Hematopoietic multipotent progenitor cell treated with erythropoietin and hydrocortisone succinate and interleukin-3 and kit ligand, for 6 days (in vitro differentiated cells): Measurements from ENCODE around the gene DDX1.
"Not testable (repeated sequence)": the region's sequence is repeated elsewhere in the genome, so short reads cannot be mapped to it uniquely, and the experiment has no call there.

Experiments
- DNase-seq: peaks from one replicate; pipeline ENCODE4 v3.0.0-alpha.2; 2015

The DDX1 gene

DNA sequence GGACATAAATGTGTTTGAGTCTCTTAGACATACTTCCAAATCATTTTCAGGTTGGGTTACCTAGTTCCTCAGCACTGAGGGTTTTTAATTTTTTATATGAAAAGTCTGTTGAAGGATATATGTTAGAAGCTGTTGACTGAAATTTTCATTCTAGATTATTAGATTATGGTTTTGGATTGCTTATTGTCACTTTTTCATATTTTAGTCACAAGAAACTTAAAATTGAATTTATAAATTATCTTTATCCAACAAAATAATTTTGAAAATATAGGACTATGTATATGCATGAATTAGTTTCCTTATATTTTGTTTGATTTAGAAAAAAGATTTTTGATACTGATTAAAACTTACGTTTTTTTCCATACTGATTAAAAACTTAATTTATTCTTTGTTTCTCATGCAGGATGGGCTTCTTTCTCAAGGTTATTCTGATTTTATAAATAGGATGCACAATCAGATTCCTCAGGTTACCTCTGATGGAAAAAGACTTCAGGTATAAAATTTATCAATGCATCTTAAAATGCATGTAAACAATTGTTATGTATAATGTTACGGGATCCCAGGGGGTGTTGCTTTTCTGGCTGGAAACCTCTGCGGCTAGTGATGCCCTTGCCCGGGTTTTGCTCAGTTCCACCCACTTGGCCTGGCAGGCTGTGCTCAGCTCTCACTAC is 26.2 kb downstream of the DDX1 start:
- DNase-seq: no peak

DNA sequence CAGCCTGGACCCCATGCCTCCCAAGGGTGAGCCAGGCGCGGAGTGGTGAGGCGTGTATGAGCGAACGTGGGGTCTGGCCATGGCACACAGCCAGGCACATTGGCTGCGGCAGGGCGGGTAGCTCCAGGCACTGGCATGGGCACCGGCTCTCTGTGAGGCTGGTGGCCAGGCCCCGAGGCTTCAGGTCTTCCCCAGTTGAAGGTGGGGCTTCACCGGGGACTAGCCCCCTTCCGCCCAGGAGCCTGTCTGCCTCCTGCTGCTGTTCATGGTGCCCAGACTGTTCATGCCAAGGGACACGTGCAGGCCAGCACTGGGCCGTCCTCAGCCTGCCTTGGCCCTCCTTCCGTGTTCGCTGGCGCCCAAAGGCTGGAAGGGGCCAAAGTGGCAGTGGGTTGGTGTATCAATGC is 26.8 kb downstream of the DDX1 start:
- DNase-seq: no peak

DNA sequence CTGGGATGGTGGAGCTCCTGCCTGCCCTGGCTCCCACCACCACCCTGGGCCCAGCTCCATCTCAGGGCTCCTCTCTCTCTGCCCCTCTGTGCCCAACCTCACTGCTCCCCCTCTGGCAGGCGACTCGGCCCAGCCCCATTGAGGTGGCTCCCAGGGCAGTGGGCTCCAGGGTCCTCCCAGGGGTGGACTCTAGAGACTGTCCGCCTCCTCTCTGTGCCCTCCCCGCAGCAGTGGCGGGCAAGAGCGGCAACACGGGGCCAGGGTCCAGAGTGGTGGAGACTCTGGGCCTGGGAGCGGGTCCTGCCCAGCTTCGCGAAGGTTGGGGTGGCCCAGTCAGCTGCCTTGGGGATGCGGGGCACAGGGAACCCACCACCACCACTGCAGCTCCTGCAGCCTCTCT is 27.4 kb downstream of the DDX1 start:
- DNase-seq: no peak

DNA sequence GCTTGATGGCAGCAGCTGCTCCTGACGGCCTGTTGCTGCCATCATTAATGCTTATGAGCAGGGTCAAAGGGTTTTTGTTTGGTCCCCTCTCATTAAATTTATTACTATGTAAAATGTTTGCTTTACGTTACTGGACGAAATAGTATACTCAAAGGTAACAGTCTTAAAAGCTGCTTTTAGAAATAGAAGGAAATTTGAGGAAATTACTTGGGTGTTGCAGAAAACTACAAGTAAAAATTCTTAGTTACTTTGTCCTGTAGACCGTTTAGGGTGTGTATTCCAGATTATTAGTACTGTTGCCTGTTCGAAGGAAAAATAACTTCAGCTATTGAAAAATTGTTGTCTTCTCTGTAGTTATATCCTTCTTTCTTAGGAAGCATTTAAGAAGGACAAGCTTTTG is 27.8 kb downstream of the DDX1 start:
- DNase-seq: no peak

DNA sequence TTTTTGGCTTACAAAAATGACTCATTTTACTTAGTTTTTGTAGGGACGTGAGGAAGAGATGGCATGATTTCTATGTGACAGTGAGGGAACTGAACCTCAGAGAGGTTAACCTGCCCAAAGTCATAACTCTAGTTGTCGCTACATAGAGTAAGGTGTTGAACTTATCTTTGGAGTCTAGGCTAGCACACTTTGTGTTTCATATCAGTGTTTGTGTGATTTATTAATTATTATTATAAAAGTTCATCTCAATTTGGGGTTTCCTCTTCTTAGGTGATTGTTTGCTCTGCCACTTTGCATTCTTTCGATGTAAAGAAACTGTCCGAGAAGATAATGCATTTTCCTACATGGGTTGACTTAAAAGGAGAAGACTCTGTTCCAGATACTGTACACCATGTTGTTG is 28.3 kb downstream of the DDX1 start:
- no peak for DNase-seq

DNA sequence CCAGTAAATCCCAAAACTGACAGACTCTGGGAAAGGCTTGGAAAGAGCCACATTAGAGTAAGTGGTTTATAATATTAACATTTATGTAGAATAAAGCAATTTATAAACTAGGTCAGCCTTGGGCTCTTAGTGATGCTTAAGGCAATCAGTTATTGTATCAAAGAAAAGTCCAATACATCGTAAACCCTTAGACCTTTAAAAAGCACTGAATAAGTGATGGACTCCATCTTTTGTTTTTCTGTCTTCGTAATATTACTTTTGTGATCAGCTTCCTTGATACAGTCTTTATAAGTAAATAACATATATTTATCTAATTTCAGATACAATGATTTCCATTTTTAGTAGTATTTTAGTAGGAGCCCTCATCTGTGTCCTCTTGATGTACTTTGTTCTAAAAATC is 28.7 kb downstream of the DDX1 start:
- no peak for DNase-seq

DNA sequence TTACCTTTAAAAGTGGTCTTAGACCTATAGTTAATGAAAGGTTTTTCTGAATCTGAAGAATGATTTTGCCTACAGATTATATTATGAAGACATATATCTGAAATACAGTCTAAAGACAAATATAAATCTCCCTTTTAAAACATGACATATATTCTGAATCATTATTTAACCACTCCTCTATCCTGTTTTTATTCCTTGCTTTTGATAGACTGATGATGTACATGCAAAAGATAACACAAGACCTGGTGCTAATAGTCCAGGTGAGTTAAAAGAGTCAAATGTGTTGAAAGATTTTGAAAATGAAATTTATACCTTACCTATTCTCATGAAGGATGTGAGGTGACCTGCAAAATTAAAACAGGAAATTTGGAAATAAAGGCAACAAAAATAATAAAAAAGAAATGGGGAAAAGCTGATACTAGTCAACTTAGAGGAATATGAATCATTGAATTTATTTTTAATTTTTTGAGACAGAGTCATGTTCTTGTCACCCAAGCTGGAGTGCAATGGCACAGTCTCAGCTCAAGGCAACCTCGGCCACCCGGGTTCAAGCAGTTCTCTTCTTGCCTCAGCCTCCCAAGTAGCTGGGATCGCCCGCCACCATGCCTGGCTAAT is 29.3 kb downstream of the DDX1 start:
- DNase-seq: no peak

DNA sequence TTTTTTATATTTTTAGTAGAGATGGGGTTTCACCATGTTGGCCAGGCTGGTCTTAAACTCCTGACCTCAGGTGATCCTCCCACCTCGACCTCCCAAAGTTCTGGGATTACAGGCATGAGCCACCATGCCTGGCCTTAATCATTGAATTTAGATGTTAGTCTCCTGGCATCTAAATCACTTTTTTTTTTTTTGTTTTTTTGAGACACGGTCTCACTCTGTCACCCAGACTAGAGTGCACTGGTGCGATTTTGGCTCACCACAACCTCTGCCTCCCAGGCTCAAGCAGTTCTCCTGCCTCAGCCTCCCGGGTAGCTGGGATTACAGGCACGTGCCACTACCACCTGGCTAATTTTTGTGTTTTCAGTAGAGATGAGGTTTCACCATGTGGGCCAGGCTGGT is 29.8 kb downstream of the DDX1 start:
- not testable (repeated sequence) for DNase-seq

DNA sequence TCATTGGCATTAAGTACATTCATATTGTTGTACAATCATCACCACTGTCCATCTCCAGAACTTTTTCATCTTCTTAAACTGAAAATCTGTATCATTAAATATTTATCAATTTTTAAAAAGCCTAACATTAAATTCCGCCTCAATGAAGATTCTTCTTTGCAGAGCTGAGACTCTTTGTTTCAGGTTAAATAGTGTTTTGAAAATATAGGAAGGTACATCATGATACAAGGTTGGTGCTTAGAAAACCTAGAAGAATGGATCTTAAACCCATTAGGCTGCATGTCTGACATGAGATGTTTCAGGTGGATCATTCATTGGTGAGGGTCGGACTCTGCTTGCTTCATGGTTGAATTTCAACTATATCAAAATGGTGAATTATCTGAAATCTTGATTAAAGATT is 30.5 kb downstream of the DDX1 start:
- DNase-seq: no peak

DNA sequence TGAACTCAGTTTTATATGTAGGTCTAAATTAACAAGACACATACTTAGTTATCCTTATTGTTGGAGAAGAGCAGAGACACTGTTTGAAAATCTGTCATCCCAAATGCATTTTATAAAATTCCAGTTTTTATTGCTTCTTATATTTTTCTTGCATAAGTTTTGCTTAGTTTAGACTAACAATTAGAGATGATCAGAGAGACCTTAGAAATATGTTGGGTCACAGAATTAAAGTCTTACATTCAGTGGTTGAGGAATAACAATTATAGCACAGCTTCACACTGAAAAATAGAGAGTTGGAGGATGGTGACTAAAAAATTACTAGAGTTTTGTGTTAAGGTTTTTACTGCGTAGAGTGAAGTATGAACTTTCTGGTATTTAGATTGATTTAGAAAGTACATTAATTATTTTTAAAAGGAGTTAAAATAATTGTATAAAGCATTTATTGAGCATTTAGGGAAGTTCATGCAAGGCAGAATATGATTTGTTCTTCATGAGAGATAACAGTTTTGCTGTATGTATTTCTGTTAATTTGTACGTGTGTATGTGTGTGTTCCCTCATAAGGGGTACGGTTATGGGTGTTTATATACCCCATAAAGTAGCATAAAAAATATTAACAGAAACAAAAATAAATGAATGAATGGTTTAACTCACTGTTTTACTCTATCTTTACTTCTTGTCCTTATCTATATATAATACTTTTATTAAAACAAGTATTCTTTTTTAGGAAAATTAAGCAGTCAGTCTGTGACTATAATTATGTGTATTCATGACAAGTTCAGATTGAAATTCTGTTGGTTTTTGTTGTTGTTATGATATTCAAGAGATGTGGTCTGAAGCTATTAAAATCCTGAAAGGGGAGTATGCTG is 31.2 kb downstream of the DDX1 start:
- no peak for DNase-seq

DNA sequence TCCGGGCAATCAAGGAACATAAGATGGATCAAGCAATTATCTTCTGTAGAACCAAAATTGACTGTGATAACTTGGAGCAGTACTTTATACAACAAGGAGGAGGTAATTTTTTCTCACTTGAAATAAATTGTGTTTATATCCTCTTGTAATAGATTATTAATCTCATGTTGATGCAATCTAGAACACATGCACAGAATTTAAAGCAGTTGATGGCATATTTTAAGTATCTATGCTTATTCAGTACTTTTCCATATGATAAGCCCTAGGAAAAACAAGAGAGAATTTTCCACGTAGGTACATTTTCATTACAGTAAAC is 31.8 kb downstream of the DDX1 start:
- DNase-seq: no peak

DNA sequence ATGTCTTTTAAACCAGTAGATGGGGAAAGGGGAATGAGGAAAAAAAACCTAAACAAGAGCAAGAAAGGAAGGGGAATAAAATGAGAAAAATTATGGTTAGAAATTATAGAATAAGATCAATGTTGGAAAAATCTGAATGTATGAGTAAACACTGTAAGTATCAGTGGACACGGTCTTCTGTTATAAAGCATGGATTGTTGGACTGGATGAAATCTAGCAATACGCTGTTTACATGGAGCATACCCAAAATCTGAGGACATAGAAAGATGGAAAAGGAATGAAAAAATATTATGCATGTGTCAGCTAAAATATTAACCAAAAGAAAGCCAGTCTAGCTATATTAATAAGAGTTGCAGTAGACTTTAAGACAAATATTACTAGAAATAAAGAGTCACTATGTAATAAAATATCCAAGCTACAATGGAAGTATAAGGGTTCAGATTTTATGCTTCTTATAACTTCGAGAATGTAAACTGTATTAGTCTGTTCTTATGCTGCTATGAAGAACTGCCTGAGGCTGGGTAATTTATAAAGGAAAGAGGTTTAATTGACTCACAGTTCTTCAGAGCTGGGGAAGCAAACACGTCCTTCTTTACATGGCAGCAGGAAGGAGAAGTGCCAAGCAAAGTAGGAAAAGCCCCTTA is 32.4 kb downstream of the DDX1 start:
- DNase-seq: no peak

DNA sequence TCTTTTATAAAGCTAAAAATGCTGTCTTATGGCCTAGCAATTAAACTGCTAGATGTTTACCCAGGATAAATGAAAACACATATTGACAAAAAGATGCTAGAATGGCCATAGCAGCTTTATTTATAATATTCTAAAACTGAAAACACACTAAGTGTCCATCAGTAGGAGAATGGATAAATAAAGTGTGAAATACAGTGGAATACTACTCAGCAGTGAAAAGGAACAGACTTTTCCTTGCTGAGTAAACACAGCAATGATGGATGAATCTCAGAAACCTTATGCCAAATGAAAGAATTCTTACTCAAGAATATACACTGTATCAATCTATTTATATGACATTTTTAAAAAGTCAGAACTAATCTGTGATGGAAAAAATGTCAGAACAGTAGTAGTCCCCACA is 33.2 kb downstream of the DDX1 start:
- DNase-seq: no peak

DNA sequence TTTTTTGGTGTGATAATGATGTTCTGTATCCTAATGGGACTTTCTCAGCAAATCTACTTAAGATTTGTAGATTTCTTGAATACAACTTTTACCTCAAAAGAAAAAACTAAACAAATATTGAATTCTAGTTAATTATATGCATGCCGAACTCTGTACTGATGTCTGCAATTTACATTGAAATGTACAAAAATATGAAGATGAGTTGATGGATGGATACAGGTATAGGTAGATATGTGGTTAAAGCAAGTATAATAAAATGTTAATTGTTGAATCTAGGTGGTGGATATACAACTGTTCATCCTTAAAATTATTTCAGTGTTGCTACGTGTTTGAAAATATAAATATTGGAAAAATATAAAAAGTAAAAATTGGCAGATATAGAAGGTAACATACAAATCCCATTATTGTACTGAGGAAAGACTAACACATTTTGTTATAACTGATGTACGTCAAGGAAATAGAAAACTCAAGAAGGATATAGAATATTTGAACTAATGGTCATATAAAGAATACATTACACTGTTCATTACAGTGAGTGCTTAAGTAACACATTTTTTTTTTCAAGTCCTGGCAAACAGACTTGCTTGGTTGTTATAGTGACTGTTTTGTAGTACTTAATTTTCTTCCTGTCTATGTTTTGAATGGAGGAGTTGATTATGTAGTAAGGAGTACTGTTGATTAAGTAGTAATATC is 33.8 kb downstream of the DDX1 start:
- no peak for DNase-seq

DNA sequence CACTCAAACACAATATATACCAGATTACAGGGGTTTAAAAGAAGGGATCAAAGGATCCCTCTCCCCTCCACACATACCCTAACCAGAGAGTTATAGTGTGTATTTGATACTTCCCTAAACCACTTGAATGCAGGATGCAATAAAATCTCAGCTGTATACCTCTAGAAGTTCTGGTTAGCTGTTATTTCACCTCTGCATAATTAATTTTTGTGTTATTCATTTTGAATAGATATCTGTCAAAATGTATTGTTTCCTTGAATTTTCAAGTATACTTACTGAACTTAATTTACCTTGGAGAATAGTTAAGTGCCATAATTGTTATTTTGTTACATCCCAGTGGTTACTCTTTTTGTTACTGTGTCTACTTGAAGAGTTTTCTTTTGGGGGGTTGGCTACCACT is 34.5 kb downstream of the DDX1 start:
- DNase-seq: no peak

DNA sequence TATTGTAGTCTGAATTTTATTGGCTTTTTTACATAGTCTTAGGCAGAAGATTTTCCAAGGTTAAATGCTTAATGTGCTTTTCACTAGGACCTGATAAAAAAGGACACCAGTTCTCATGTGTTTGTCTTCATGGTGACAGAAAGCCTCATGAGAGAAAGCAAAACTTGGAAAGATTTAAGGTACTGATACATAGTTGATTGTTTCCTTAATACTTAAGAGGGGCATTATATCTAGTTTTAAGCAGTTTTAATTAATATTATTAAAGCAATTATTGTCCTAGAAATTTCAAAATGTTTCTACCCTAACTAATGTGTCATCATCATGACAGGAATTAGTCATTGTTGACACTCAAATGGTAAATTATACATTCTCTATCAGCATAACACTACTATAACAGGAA is 35.3 kb downstream of the DDX1 start:
- DNase-seq: no peak

DNA sequence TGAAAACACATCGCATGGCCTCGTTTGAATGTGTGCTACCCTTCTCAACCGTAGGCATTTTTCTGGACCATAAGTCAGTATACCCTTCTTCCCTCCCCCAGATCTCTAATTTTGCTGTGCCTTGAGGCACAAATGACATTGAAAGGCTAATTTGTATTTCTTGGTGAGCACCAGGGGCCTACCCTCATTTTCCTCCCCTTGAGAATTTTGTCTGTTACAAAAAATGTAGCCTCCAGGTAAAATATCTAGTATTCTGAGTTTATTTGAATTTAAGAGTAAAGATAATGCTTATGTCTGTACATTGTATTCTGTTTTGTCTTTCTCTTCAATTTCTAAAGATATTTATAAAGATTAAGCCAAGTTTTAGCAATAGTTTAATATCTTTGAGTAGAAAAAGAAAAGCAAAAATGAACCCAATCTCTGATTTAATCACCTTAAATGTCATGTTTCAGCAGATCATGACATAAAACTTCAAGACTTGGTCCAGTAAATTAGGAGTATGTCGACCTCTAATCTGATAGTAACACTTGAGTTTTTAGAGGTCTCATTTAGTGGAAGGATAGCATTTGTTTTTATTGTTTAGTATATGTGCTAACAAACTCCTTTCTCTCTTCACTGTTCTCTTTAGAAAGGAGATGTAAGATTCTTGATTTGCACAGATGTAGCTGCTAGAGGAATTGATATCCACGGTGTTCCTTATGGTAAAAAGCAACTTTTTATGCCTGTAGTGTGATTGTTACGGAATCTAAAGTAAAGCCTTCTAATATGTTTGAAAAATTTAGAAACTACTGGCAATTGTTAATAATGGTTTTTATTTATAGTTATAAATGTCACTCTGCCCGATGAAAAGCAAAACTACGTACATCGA is 36.4 kb downstream of the DDX1 start:
- DNase-seq: no peak

DNA sequence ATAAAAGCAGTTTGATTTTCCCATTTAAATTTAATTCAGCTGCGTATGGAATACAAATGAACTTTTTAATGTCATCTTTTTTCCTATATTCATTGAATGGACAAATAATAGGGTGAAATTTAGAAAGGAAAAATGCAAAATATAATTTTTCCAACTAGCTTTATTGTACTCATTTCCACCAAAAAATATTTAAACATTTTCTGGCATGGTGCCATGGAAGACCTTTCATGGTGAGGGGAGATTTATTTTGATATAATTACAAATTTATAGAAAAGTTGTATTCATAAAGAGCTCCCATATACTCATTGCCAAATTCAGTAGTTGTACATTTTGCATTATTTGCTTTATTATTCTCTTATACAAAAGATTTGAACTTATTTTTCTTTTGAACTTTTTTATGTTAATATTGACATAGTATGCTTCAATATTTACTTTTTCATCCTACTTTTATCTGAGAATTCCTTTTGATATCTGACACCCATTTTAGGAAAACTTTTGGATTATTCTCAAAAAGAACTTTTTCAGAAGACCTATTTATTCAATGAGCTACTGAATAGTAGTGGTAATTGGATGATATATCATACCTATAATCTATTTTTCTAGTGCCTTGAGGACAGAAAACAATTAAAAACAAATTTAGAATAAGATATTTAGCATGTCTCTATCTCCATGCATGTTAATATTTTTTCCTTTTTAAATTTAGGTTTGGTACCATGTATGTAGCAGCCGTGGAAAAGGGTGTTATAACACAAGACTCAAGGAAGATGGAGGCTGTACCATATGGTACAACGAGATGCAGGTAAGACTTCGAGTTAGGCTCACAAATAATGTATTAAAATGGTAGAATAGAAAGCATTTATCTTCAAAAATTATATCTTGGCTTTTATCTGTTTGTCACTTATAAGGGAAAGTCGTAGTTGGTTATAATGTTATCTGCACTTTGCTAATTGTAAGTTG is 37.5 kb downstream of the DDX1 start:
- DNase-seq: no peak

DNA sequence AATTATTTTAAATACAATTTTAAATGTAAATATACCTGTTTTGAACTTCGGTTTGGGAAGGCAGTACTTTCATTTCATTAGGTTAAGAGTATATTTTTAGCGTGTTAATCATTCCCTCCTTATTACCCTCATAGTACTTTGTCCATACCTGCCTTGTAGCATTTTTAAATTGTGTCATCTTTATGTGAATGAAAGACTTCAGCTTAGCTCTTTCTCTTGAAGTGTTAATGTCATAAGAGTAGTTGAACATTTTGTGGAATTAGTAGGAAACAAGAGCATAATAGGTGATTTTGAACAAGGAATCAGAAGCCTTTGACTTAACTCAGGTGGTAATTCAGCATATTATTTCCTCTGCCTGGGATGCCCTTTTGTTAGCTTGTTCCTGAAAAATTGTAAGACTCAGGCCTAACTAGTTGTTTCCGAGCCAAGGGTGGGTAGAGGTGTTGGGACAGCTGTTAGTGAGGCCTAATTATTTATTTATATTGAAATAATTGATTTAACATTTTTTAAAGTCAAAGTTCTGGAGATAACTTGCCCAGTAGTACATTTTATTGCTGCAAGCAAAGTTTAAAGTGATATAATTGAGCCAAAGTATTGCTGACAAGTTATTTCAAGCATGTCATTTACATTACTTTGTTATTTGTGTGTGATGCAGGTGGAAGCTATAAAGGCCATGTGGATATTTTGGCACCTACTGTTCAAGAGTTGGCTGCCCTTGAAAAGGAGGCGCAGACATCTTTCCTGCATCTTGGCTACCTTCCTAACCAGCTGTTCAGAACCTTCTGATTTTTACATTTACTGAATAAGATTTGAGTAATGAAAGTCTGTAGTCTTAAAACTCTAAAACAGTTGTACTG is 38.7 kb downstream of the DDX1 start:
- no peak for DNase-seq
